ENCODE results near the gene SMG6. TPM values are rescaled to one million over a fixed set of nuclear protein-coding genes. Genes with fewer than 3 reads are reported as not detected.
A peak's percentile ranks its signal among the peaks of the same experiment; 100 is the strongest.

SMG6 gene
- total and polyA plus RNA-seq, 3 experiments from 2014 or later, result 11.2 to 54.1 (median 53.3) TPM

GRCh38 chr17:2194889-2195335 lies 108.7 kb downstream of the SMG6 start:
- H3K36me3 ChIP-seq (ENCODE audit: insufficient read depth, low read length), result peaks cover 4% of the 10 kb centered on the region
- H3K9me3 ChIP-seq (ENCODE audit: low read length), result no peaks in the 10 kb centered on the region
- no peak overlapping the region for H3K4me3 Mint-ChIP-seq
- peaks cover 45 to 61% (median 59%) of the 10 kb centered on the region in 3 donors for H3K4me1 Mint-ChIP-seq
- peaks cover 28% of the 10 kb centered on the region for H3K4me1 ChIP-seq (ENCODE audit: insufficient read depth, low read length)
- H3K27ac ChIP-seq (ENCODE audit: low read depth, low read length), result no peak overlapping the region
- POLR2A ChIA-PET, result no interaction called here
- H3K27me3 Mint-ChIP-seq, result no peaks in the 10 kb centered on the region
- DNase-seq, result no peak
- H3K27ac Mint-ChIP-seq, result peak overlapping the region in 1 of 8 donors; percentile 47
- peaks cover 0 to 38% (median 5%) of the 10 kb centered on the region in 3 donors for H3K36me3 Mint-ChIP-seq
- CTCF ChIA-PET, result no interaction called here
- H3K4me3 ChIP-seq (ENCODE audit: low read length), result no peak overlapping the region
- H3K27me3 ChIP-seq (ENCODE audit: insufficient read depth, low read length, poor library complexity, severe bottlenecking), result no peaks in the 10 kb centered on the region
- no peaks in the 10 kb centered on the region for H3K9me3 Mint-ChIP-seq

DNA sequence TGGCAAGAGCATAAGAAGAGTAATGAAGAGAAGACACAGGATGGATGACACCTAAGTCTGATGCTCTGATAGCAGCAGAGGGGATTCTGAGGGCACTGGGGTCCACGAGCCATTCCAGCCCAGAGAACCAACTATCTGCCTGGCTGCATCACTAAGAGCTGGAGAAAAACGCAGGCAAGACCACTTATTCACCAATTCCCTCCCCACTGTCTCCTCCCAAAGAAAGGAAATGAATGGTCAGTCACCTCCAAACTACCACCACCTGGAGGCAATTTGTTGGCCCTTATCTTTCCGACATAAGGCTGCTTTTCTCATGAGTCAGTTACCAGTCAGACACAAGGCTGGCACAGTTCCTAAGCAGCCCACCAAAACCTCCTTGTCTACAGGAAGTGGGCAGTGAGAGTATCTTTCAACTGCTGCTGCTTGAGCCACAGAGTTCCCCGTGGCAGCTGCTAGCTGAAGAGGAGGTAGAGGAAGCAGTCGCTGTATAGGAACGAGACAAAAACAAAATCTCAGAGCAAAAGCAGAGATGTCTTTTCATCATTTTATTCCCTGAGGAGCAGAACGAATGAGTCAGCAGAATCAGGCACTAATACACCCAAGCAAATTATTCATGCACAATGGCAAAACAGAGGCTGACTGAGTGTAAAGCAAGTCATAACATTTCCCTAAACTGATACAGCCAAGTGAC lies 111.1 kb downstream of the SMG6 start:
- POLR2A ChIA-PET, result no interaction called here
- no peaks in the 10 kb centered on the region for H3K27me3 Mint-ChIP-seq
- H3K4me1 ChIP-seq (ENCODE audit: insufficient read depth, low read length), result peaks cover 28% of the 10 kb centered on the region
- H3K36me3 ChIP-seq (ENCODE audit: insufficient read depth, low read length), result peaks cover 15% of the 10 kb centered on the region
- peaks cover 0 to 51% (median 17%) of the 10 kb centered on the region in 3 donors for H3K36me3 Mint-ChIP-seq
- H3K4me3 Mint-ChIP-seq, result peak overlapping the region in 6 of 7 donors; percentile 59 to 80 (median 72)
- H3K27ac Mint-ChIP-seq, result peak overlapping the region; percentile 11 to 93 (median 84)
- no peaks in the 10 kb centered on the region for H3K9me3 ChIP-seq (ENCODE audit: low read length)
- no peak overlapping the region for H3K4me3 ChIP-seq (ENCODE audit: low read length)
- peak; percentile 39 to 85 (median 73) for DNase-seq
- no peaks in the 10 kb centered on the region for H3K9me3 Mint-ChIP-seq
- CTCF ChIA-PET, result interaction anchor here (1.9 kb wide), 1 partner anchor 136 kb away, joined by 11 read pairs; the partner anchor contains the start of gene HIC1
- H3K27ac ChIP-seq (ENCODE audit: low read depth, low read length), result no peak overlapping the region
- peaks cover 48 to 69% (median 65%) of the 10 kb centered on the region in 3 donors for H3K4me1 Mint-ChIP-seq
- no peaks in the 10 kb centered on the region for H3K27me3 ChIP-seq (ENCODE audit: insufficient read depth, low read length, poor library complexity, severe bottlenecking)

GRCh38 chr17:2191785-2192184 lies 111.8 kb downstream of the SMG6 start:
- H3K27me3 ChIP-seq (ENCODE audit: insufficient read depth, low read length, poor library complexity, severe bottlenecking), result no peaks in the 10 kb centered on the region
- Mint-ChIP-seq H3K27ac (peak overlapping the region in 3 of 8 donors; percentile 15 to 93 (median 29)), H3K27me3 (no peaks in the 10 kb centered on the region), H3K36me3 (peaks cover 0 to 57% (median 19%) of the 10 kb centered on the region in 3 donors), H3K4me3 (peak overlapping the region in 3 of 7 donors; percentile 9 to 74 (median 29)), H3K9me3 (no peaks in the 10 kb centered on the region), H3K4me1 (peaks cover 48 to 69% (median 65%) of the 10 kb centered on the region in 3 donors)
- peaks cover 28% of the 10 kb centered on the region for H3K4me1 ChIP-seq (ENCODE audit: insufficient read depth, low read length)
- H3K4me3 ChIP-seq (ENCODE audit: low read length), result no peak overlapping the region
- CTCF ChIA-PET, result interaction anchor here (1.9 kb wide), 1 partner anchor 136 kb away, joined by 11 read pairs; the partner anchor contains the start of gene HIC1
- H3K36me3 ChIP-seq (ENCODE audit: insufficient read depth, low read length), result peaks cover 20% of the 10 kb centered on the region
- DNase-seq, result no peak
- POLR2A ChIA-PET, result no interaction called here
- H3K27ac ChIP-seq (ENCODE audit: low read depth, low read length), result no peak overlapping the region
- H3K9me3 ChIP-seq (ENCODE audit: low read length), result no peaks in the 10 kb centered on the region

GRCh38 chr17:2191227-2191626 lies 112.4 kb downstream of the SMG6 start:
- H3K27me3 Mint-ChIP-seq, result no peaks in the 10 kb centered on the region
- H3K27ac Mint-ChIP-seq, result no peak overlapping the region
- Histone ChIP-seq H3K27ac (ENCODE audit: low read depth, low read length) (no peak overlapping the region), H3K36me3 (ENCODE audit: insufficient read depth, low read length) (peaks cover 24% of the 10 kb centered on the region), H3K4me1 (ENCODE audit: insufficient read depth, low read length) (peaks cover 28% of the 10 kb centered on the region), H3K4me3 (ENCODE audit: low read length) (no peak overlapping the region), H3K9me3 (ENCODE audit: low read length) (no peaks in the 10 kb centered on the region), H3K27me3 (ENCODE audit: insufficient read depth, low read length, poor library complexity, severe bottlenecking) (no peaks in the 10 kb centered on the region)
- no peak overlapping the region for H3K4me3 Mint-ChIP-seq
- CTCF ChIA-PET, result interaction anchor here (1.9 kb wide), 1 partner anchor 135 kb away, joined by 11 read pairs; the partner anchor contains the start of gene HIC1
- peaks cover 48 to 73% (median 65%) of the 10 kb centered on the region in 3 donors for H3K4me1 Mint-ChIP-seq
- POLR2A ChIA-PET, result no interaction called here
- no peak for DNase-seq
- peaks cover 3 to 63% (median 23%) of the 10 kb centered on the region in 3 donors for H3K36me3 Mint-ChIP-seq
- no peaks in the 10 kb centered on the region for H3K9me3 Mint-ChIP-seq

GRCh38 chr17:2190014-2190413 lies 113.6 kb downstream of the SMG6 start:
- no peaks in the 10 kb centered on the region for H3K27me3 ChIP-seq (ENCODE audit: insufficient read depth, low read length, poor library complexity, severe bottlenecking)
- DNase-seq, result no peak
- no peaks in the 10 kb centered on the region for H3K27me3 Mint-ChIP-seq
- peaks cover 13 to 69% (median 23%) of the 10 kb centered on the region in 3 donors for H3K36me3 Mint-ChIP-seq
- H3K9me3 Mint-ChIP-seq, result no peaks in the 10 kb centered on the region
- peak overlapping the region in 6 of 8 donors; percentile 4 to 64 (median 24) for H3K27ac Mint-ChIP-seq
- no peak overlapping the region for H3K4me3 ChIP-seq (ENCODE audit: low read length)
- H3K4me1 Mint-ChIP-seq, result peaks cover 46 to 73% (median 57%) of the 10 kb centered on the region in 3 donors
- POLR2A ChIA-PET, result no interaction called here
- no peak overlapping the region for H3K27ac ChIP-seq (ENCODE audit: low read depth, low read length)
- no peak overlapping the region for H3K4me3 Mint-ChIP-seq
- H3K9me3 ChIP-seq (ENCODE audit: low read length), result no peaks in the 10 kb centered on the region
- H3K4me1 ChIP-seq (ENCODE audit: insufficient read depth, low read length), result peaks cover 28% of the 10 kb centered on the region
- peaks cover 25% of the 10 kb centered on the region for H3K36me3 ChIP-seq (ENCODE audit: insufficient read depth, low read length)
- CTCF ChIA-PET, result no interaction called here

DNA sequence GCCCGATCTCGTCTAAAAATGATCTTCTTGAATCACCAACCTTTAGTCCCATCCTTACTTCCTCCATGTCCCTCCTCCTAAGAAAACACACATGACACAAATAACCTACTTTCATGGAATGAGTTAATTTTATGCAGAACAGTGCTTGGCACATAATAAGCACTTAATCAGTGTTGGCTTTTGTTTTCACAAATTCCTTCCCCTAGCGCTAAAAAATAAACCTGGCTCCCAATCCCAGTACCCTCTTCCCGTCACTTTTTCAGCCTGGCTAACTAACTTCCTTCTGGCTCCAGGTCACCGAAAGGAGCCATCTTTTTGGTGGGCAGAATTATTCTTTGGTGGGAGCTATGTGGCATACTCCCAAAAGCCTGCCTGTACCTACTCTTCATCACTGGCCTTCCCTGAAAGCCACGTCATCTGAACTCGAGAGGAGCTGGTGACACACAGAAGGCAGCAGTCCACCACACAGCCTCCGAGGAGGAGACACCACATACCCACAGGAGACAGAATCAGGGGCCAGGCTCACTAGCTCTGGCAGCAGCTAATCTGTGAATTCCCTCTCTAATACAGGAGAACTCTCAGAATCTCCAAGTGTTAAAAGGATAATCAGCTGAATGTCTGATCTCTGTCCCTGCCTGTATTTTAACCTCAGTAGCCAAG lies 114.5 kb downstream of the SMG6 start:
- Mint-ChIP-seq H3K36me3 (peaks cover 15 to 63% (median 23%) of the 10 kb centered on the region in 3 donors), H3K4me3 (no peak overlapping the region), H3K27me3 (no peaks in the 10 kb centered on the region), H3K27ac (peak overlapping the region in 1 of 8 donors; percentile 15), H3K4me1 (peaks cover 43 to 65% (median 48%) of the 10 kb centered on the region in 3 donors), H3K9me3 (no peaks in the 10 kb centered on the region)
- Histone ChIP-seq H3K4me3 (ENCODE audit: low read length) (no peak overlapping the region), H3K27ac (ENCODE audit: low read depth, low read length) (no peak overlapping the region), H3K4me1 (ENCODE audit: insufficient read depth, low read length) (peaks cover 28% of the 10 kb centered on the region), H3K36me3 (ENCODE audit: insufficient read depth, low read length) (peaks cover 21% of the 10 kb centered on the region), H3K27me3 (ENCODE audit: insufficient read depth, low read length, poor library complexity, severe bottlenecking) (no peaks in the 10 kb centered on the region), H3K9me3 (ENCODE audit: low read length) (no peaks in the 10 kb centered on the region)
- CTCF ChIA-PET, result interaction anchor here (0.6 kb wide), 1 partner anchor 34 kb away, joined by 3 read pairs; no protein-coding TSS in a partner anchor
- POLR2A ChIA-PET, result no interaction called here
- DNase-seq, result no peak

DNA sequence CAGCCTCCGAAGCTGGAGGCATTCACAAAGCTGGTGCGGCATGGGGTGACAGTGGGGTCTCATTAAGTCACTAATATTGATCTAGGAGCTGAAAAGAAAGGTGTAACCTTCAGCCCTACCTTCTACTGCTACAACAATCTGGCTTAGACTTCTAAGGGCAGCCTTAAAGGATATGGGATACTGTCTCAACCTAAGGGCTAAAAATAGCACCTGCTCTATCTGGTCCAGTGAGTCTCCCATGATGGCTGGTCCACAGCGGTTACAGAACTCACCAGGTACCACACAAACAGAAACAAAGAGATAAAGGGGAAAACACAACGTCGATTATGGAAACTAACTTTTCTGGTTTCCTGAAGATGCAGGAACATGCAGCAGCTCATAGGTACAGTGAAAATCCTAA lies 115.8 kb downstream of the SMG6 start:
- peak overlapping the region in 2 of 8 donors; percentile 31 to 76 for H3K27ac Mint-ChIP-seq

GRCh38 chr17:2186937-2187336 lies 116.6 kb downstream of the SMG6 start:
- H3K36me3 Mint-ChIP-seq, result peaks cover 21 to 76% (median 25%) of the 10 kb centered on the region in 3 donors
- H3K4me3 ChIP-seq (ENCODE audit: low read length), result no peak overlapping the region
- no peaks in the 10 kb centered on the region for H3K9me3 Mint-ChIP-seq
- H3K36me3 ChIP-seq (ENCODE audit: insufficient read depth, low read length), result peaks cover 24% of the 10 kb centered on the region
- no peak overlapping the region for H3K27ac Mint-ChIP-seq
- H3K27ac ChIP-seq (ENCODE audit: low read depth, low read length), result no peak overlapping the region
- no peaks in the 10 kb centered on the region for H3K27me3 ChIP-seq (ENCODE audit: insufficient read depth, low read length, poor library complexity, severe bottlenecking)
- no peak overlapping the region for H3K4me3 Mint-ChIP-seq
- CTCF ChIA-PET, result no interaction called here
- no peak for DNase-seq
- H3K4me1 ChIP-seq (ENCODE audit: insufficient read depth, low read length), result peaks cover 8% of the 10 kb centered on the region
- H3K4me1 Mint-ChIP-seq, result peaks cover 25 to 44% (median 26%) of the 10 kb centered on the region in 3 donors
- no peaks in the 10 kb centered on the region for H3K9me3 ChIP-seq (ENCODE audit: low read length)
- H3K27me3 Mint-ChIP-seq, result no peaks in the 10 kb centered on the region
- POLR2A ChIA-PET, result no interaction called here

More for the DNA sequence above, 115.8 kb downstream of the SMG6 start:
- H3K4me1 ChIP-seq (ENCODE audit: insufficient read depth, low read length), result peaks cover 16% of the 10 kb centered on the region
- no peak overlapping the region for H3K4me3 Mint-ChIP-seq
- POLR2A ChIA-PET, result no interaction called here
- peaks cover 33 to 52% (median 34%) of the 10 kb centered on the region in 3 donors for H3K4me1 Mint-ChIP-seq
- H3K9me3 Mint-ChIP-seq, result no peaks in the 10 kb centered on the region
- no peaks in the 10 kb centered on the region for H3K27me3 ChIP-seq (ENCODE audit: insufficient read depth, low read length, poor library complexity, severe bottlenecking)
- H3K4me3 ChIP-seq (ENCODE audit: low read length), result no peak overlapping the region
- peaks cover 21% of the 10 kb centered on the region for H3K36me3 ChIP-seq (ENCODE audit: insufficient read depth, low read length)
- CTCF ChIA-PET, result no interaction called here
- no peak for DNase-seq
- no peaks in the 10 kb centered on the region for H3K27me3 Mint-ChIP-seq
- H3K27ac ChIP-seq (ENCODE audit: low read depth, low read length), result no peak overlapping the region
- peaks cover 21 to 69% (median 25%) of the 10 kb centered on the region in 3 donors for H3K36me3 Mint-ChIP-seq
- no peaks in the 10 kb centered on the region for H3K9me3 ChIP-seq (ENCODE audit: low read length)

Measured in CD8-positive, alpha-beta memory T cell (primary cell).